ENCODE measurements around the gene IARS1. TPM values are rescaled to one million over a fixed set of nuclear protein-coding genes. Genes with fewer than 3 reads are reported as not detected.

Gene IARS1
- total and polyA plus RNA-seq, 2 of the 8 experiments (the other 6 are each of a cell fraction or from before 2014, with no cell fraction given): 74.9 to 243 TPM

DNA sequence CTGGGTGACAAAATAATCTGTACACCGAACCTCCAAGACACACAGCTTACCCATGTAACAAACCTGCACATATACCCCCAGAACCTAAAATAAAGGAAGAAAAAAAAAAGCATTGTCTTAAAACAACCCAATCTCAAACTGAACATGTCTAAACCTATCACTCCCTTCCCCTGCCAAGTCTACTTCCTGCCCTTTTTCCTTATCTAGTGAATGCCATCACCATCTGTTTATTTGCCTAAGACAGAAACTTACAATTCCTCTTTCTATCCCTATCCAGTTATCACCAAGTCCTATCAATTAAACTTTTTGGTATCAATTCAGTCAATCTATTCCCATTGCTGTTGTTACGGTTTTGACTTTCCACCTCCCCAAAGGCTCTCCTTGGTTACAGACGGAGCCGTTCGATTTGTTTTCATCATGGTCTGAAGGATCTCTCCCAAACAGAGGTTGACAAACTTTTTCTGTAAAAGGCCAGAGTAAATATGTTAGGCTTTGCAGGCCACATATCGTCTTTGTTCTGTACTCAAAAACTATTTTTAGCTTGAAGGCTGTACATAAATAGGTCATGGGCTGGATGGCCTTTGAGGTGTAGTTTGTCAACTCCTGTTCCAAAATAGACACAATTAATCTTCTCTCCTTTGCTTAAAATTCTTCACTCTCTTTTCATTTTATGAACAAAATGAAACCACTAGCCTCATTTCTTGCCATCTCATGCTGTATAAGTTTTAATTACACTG lies 19.6 kb upstream of the IARS1 start (continued):
- TF ChIP-seq EP300 (IDR thresholded peaks at IDR 0.05; ENCODE audit: borderline replicate concordance in 1 of 2, low read depth in 2 of 2, low read length in 2 of 2): no peak
- TF ChIP-seq SP1 (IDR thresholded peaks at IDR 0.05; ENCODE audit: low read depth, low read length): no peak
